ENCODE results near the gene CLIC4. TPM values are rescaled to one million over a fixed set of nuclear protein-coding genes. Genes with fewer than 3 reads are reported as not detected.
"Not testable (repeated sequence)": the region's sequence is repeated elsewhere in the genome, so short reads cannot be mapped to it uniquely, and the experiment has no call there.

The CLIC4 gene
- total and polyA plus RNA-seq, 8 donors: 12.0 to 86.7 (median 24.8) TPM

GRCh38 chr1:24699628-24700027 lies 45.6 kb upstream of the CLIC4 start:
- FAIRE-seq (no peak), DNase-seq (no peak), ATAC-seq (no peak)
- Histone ChIP-seq H3K4me1 (no peaks in the 10 kb centered on the region), H3K9me3 (no peaks in the 10 kb centered on the region), H3K4me3 (no peak overlapping the region), H3K27me3 (no peaks in the 10 kb centered on the region), H3K36me3 (no peaks in the 10 kb centered on the region), H3K27ac (no peak overlapping the region)
- no peak for TF ChIP-seq CTCF (IDR thresholded peaks at IDR 0.05)
- WGBS, 2 donors: 81 to 90% methylated on average over 7 of the region's 7 CpGs
- intact Hi-C loops (cut with DNase I): no loop called here

- H3K9me3 ChIP-seq: no peaks in the 10 kb centered on the region
- DNase-seq (no peak), ATAC-seq (no peak), FAIRE-seq (no peak)
- no peaks in the 10 kb centered on the region for H3K36me3 ChIP-seq
- no peak overlapping the region for H3K4me3 ChIP-seq
- 78 to 86% methylated on average over 8 of the region's 8 CpGs for WGBS, 2 donors
- intact Hi-C loops (cut with DNase I): no loop called here
- no peaks in the 10 kb centered on the region for H3K27me3 ChIP-seq
- TF ChIP-seq CTCF (IDR thresholded peaks at IDR 0.05): no peak
- no peaks in the 10 kb centered on the region for H3K4me1 ChIP-seq
- H3K27ac ChIP-seq: no peak overlapping the region
Observed at GRCh38 chr1:24702511-24703293, 42.5 kb upstream of the CLIC4 start.

- WGBS, 2 donors: 86 to 87% methylated on average over 15 to 16 of the region's 16 CpGs
- no peaks in the 10 kb centered on the region for H3K36me3 ChIP-seq
- no peak for ATAC-seq
- H3K4me1 ChIP-seq: no peaks in the 10 kb centered on the region
- FAIRE-seq: no peak
- no peak for DNase-seq
- TF ChIP-seq CTCF (IDR thresholded peaks at IDR 0.05): no peak
- H3K27ac ChIP-seq: peak overlapping the region in 3 of 4 donors; percentile 13 to 81 (median 74)
- no peak overlapping the region for H3K4me3 ChIP-seq
- H3K9me3 ChIP-seq: no peaks in the 10 kb centered on the region
- no peaks in the 10 kb centered on the region for H3K27me3 ChIP-seq
- intact Hi-C loops (cut with DNase I): no loop called here
Observed at GRCh38 chr1:24704411-24705259, 40.6 kb upstream of the CLIC4 start.

GRCh38 chr1:24705260-24706073 lies 39.8 kb upstream of the CLIC4 start:
- peak overlapping the region in 2 of 4 donors; percentile 2 to 34 for H3K4me3 ChIP-seq
- no peak for TF ChIP-seq CTCF (IDR thresholded peaks at IDR 0.05)
- H3K9me3 ChIP-seq: no peaks in the 10 kb centered on the region
- DNase-seq (peak; percentile 71 to 83 (median 74)), FAIRE-seq (no peak), ATAC-seq (peak; percentile 97 to 98 (median 97))
- intact Hi-C loops (cut with DNase I): no loop called here
- H3K36me3 ChIP-seq: no peaks in the 10 kb centered on the region
- no peaks in the 10 kb centered on the region for H3K27me3 ChIP-seq
- 26 to 27% methylated on average over 18 of the region's 18 CpGs for WGBS, 2 donors
- H3K27ac ChIP-seq: peak overlapping the region; percentile 13 to 81 (median 46)
- no peaks in the 10 kb centered on the region for H3K4me1 ChIP-seq

- FAIRE-seq; H3K9me3 ChIP-seq; H3K4me1 ChIP-seq; intact Hi-C loops (cut with DNase I); ATAC-seq; H3K36me3 ChIP-seq; H3K27me3 ChIP-seq; DNase-seq: not testable (repeated sequence)
- Histone ChIP-seq H3K27ac (peak overlapping the region; percentile 13 to 81 (median 46)), H3K4me3 (peak overlapping the region in 2 of 4 donors; percentile 2 to 34)
- 83 to 84% methylated on average over 9 of the region's 9 CpGs for WGBS, 2 donors
Observed at GRCh38 chr1:24706074-24706389, 39.2 kb upstream of the CLIC4 start.

Data from pancreas (tissue), 10 donors.